Astrocyte (in vitro differentiated cells and primary cell): ENCODE data around the gene SHC1. TPM values are rescaled to one million over a fixed set of nuclear protein-coding genes. Genes with fewer than 3 reads are reported as not detected.

Source experiments
- DNase-seq: peaks from one replicate; pipeline ENCODE4 v3.0.0-alpha.2; 2010; ENCODE audit warnings: low read depth
- FAIRE-seq: peaks from 2 replicates; lab custom pipeline; 2011; peaks lifted over from hg19 to GRCh38; lab: Jason Lieb, UNC
- H2AFZ ChIP-seq: 2 replicates; pipeline ENCODE4 v1.6.0; 2012; ENCODE audit warnings: low read depth, low read length, inconsistent platforms
- H3K27ac ChIP-seq: 2 replicates; pipeline ENCODE4 v1.5.1; 2011; ENCODE audit warnings: low read depth, low read length, inconsistent platforms
- H3K27me3 ChIP-seq: 2 replicates; pipeline ENCODE4 v1.6.0; 2011; ENCODE audit warnings: low read length, inconsistent platforms; ENCODE audit not compliant: insufficient read depth
- H3K36me3 ChIP-seq: 2 replicates; pipeline ENCODE4 v1.5.1; 2011; ENCODE audit warnings: low read length, inconsistent platforms; ENCODE audit not compliant: insufficient read depth
- H3K4me1 ChIP-seq: 2 replicates; pipeline ENCODE4 v1.5.1; 2011; ENCODE audit warnings: low read length, inconsistent platforms; ENCODE audit not compliant: insufficient read depth
- H3K4me2 ChIP-seq: 2 replicates; pipeline ENCODE4 v1.6.0; 2012; ENCODE audit warnings: low read length, inconsistent platforms
- H3K4me3 ChIP-seq: 2 replicates; pipeline ENCODE4 v1.5.1; 2011; ENCODE audit warnings: low read depth, mild to moderate bottlenecking, low read length, inconsistent platforms; ENCODE audit not compliant: insufficient read depth
- H3K79me2 ChIP-seq: 2 replicates; pipeline ENCODE4 v1.6.0; 2012; ENCODE audit warnings: mild to moderate bottlenecking, low read length, inconsistent platforms; ENCODE audit not compliant: insufficient read depth
- H3K9ac ChIP-seq: 2 replicates; pipeline ENCODE4 v1.6.0; 2012; ENCODE audit warnings: mild to moderate bottlenecking, low read length, inconsistent platforms
- H3K9me3 ChIP-seq: 2 replicates; pipeline ENCODE4 v1.5.1; 2012; ENCODE audit warnings: low read depth, mild to moderate bottlenecking, low read length, inconsistent platforms; ENCODE audit not compliant: insufficient read depth
- H4K20me1 ChIP-seq: 2 replicates; pipeline ENCODE4 v1.6.0; 2012; ENCODE audit warnings: low read length, inconsistent platforms; ENCODE audit not compliant: insufficient read depth
- H3K27ac Mint-ChIP-seq: one replicate; pipeline ENCODE4 v1.8.0; 2021; ENCODE audit warnings: mild to moderate bottlenecking, mixed read lengths; ENCODE audit not compliant: unreplicated experiment
- H3K27me3 Mint-ChIP-seq: one replicate; pipeline ENCODE4 v1.8.0; 2021; ENCODE audit warnings: low read depth, mixed read lengths; ENCODE audit not compliant: unreplicated experiment
- H3K36me3 Mint-ChIP-seq: one replicate; pipeline ENCODE4 v1.8.0; 2021; ENCODE audit warnings: low read depth, mixed read lengths; ENCODE audit not compliant: unreplicated experiment
- H3K4me1 Mint-ChIP-seq: one replicate; pipeline ENCODE4 v1.8.0; 2021; ENCODE audit warnings: low read depth, mixed read lengths; ENCODE audit not compliant: unreplicated experiment
- H3K4me3 Mint-ChIP-seq: one replicate; pipeline ENCODE4 v1.8.0; 2021; ENCODE audit warnings: mild to moderate bottlenecking, moderate library complexity, mixed read lengths; ENCODE audit not compliant: unreplicated experiment
- H3K9me3 Mint-ChIP-seq: one replicate; pipeline ENCODE4 v1.8.0; 2021; ENCODE audit warnings: mild to moderate bottlenecking, mixed read lengths; ENCODE audit not compliant: unreplicated experiment
- CTCF ChIP-seq: IDR thresholded peaks from 2 replicates; pipeline ENCODE4 v1.5.1; 2011; ENCODE audit warnings: low read depth, mild to moderate bottlenecking, inconsistent platforms, low read length, moderate library complexity; ENCODE audit not compliant: insufficient read depth
- EZH2 ChIP-seq: IDR thresholded peaks from 2 replicates; pipeline ENCODE4 v1.6.1; 2012; ENCODE audit warnings: mild to moderate bottlenecking, low read length, inconsistent platforms; ENCODE audit not compliant: insufficient read depth
- total RNA-seq: library from RNA; stranded (reverse); gene quantifications from 2 replicates; pipeline ENCODE4 v1.2.1, GENCODE V29; 2021

Gene SHC1
- total RNA-seq, 1 donor from 2014 or later: 397 TPM

- H3K27me3 ChIP-seq: no peaks in the 10 kb centered on the region
- H3K9ac ChIP-seq: no peak overlapping the region
- no peak overlapping the region for H2AFZ ChIP-seq
- peaks cover 32% of the 10 kb centered on the region for H3K79me2 ChIP-seq
- H3K9me3 Mint-ChIP-seq: no peaks in the 10 kb centered on the region
- no peaks in the 10 kb centered on the region for H3K27me3 Mint-ChIP-seq
- TF ChIP-seq EZH2: no peak
- no peak for TF ChIP-seq CTCF
- peaks cover 7% of the 10 kb centered on the region for H3K36me3 ChIP-seq
- H3K4me1 Mint-ChIP-seq: peaks cover 36% of the 10 kb centered on the region
- H3K36me3 Mint-ChIP-seq: peaks cover 9% of the 10 kb centered on the region
- no peak for FAIRE-seq
- no peaks in the 10 kb centered on the region for H3K9me3 ChIP-seq
- peaks cover 21% of the 10 kb centered on the region for H4K20me1 ChIP-seq
- H3K27ac ChIP-seq: no peak overlapping the region
- H3K4me2 ChIP-seq: no peak overlapping the region
- H3K4me3 ChIP-seq: no peak overlapping the region
- H3K4me3 Mint-ChIP-seq: peak overlapping the region; percentile 42
- peaks cover 45% of the 10 kb centered on the region for H3K4me1 ChIP-seq
- no peak for DNase-seq
- H3K27ac Mint-ChIP-seq: peak overlapping the region; percentile 81
Observed at GRCh38 chr1:154958681-154959425, 11.7 kb downstream of the SHC1 start.

- H3K9me3 ChIP-seq: no peaks in the 10 kb centered on the region
- H3K27ac Mint-ChIP-seq: peak overlapping the region; percentile 81
- H3K4me3 ChIP-seq: no peak overlapping the region
- H2AFZ ChIP-seq: no peak overlapping the region
- TF ChIP-seq EZH2 (no peak), CTCF (no peak)
- H3K9ac ChIP-seq: peak overlapping the region; percentile 3
- peak overlapping the region; percentile 42 for H3K4me3 Mint-ChIP-seq
- H3K27me3 ChIP-seq: no peaks in the 10 kb centered on the region
- peaks cover 1% of the 10 kb centered on the region for H3K36me3 ChIP-seq
- no peak for DNase-seq
- no peaks in the 10 kb centered on the region for H3K9me3 Mint-ChIP-seq
- peaks cover 36% of the 10 kb centered on the region for H3K79me2 ChIP-seq
- H3K4me2 ChIP-seq: no peak overlapping the region
- no peak overlapping the region for H3K27ac ChIP-seq
- H3K4me1 ChIP-seq: peaks cover 41% of the 10 kb centered on the region
- peaks cover 20% of the 10 kb centered on the region for H4K20me1 ChIP-seq
- H3K36me3 Mint-ChIP-seq: peaks cover 8% of the 10 kb centered on the region
- no peaks in the 10 kb centered on the region for H3K27me3 Mint-ChIP-seq
- FAIRE-seq: no peak
- peaks cover 36% of the 10 kb centered on the region for H3K4me1 Mint-ChIP-seq
Observed at GRCh38 chr1:154958036-154958435, 12.5 kb downstream of the SHC1 start.

GRCh38 chr1:154957091-154957657 is 13.4 kb downstream of the SHC1 start:
- Histone ChIP-seq H4K20me1 (peaks cover 26% of the 10 kb centered on the region), H2AFZ (no peak overlapping the region), H3K9me3 (no peaks in the 10 kb centered on the region), H3K9ac (peak overlapping the region; percentile 86), H3K4me2 (peak overlapping the region; percentile 96), H3K4me1 (peaks cover 34% of the 10 kb centered on the region), H3K4me3 (no peak overlapping the region), H3K27ac (no peak overlapping the region), H3K27me3 (no peaks in the 10 kb centered on the region), H3K79me2 (peaks cover 40% of the 10 kb centered on the region), H3K36me3 (no peaks in the 10 kb centered on the region)
- DNase-seq: no peak
- Mint-ChIP-seq H3K36me3 (peaks cover 9% of the 10 kb centered on the region), H3K4me3 (peak overlapping the region; percentile 35), H3K27ac (peak overlapping the region; percentile 98), H3K4me1 (peaks cover 35% of the 10 kb centered on the region), H3K9me3 (no peaks in the 10 kb centered on the region), H3K27me3 (no peaks in the 10 kb centered on the region)
- FAIRE-seq: no peak
- no peak for TF ChIP-seq CTCF
- no peak for TF ChIP-seq EZH2
